HG03520 (cell line): ENCODE results near the gene HSD11B2.

ENCODE experiments used
- ATAC-seq: cut with Tn5 transposase; IDR thresholded peaks from one replicate; pipeline ENCODE4 v1.9.1; 2021; ENCODE audit warnings: mild to moderate bottlenecking, moderate library complexity; ENCODE audit not compliant: unreplicated experiment

Gene HSD11B2

DNA sequence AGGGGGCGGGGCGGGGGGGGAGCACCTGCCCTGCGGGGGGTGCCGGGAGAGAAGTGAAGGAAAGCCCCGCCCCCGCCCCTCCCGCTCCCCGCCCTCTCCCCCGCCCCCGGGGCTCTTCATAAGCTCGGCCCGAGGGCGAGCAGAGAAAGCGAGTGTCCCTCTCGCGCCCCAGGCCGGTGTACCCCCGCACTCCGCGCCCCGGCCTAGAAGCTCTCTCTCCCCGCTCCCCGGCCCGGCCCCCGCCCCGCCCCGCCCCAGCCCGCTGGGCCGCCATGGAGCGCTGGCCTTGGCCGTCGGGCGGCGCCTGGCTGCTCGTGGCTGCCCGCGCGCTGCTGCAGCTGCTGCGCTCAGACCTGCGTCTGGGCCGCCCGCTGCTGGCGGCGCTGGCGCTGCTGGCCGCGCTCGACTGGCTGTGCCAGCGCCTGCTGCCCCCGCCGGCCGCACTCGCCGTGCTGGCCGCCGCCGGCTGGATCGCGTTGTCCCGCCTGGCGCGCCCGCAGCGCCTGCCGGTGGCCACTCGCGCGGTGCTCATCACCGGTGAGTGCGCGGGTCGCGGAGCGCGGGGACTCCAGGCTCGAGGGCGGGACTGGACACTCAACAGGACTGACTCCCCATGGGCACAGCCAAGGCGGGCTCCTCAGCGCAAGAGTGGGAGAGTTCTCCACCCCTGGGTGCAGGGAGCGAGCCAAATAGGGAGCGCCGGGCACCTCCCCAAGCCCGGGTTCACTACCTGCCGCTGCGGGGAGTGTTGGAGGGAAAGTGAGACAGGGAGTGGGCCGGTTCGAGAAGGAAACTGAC is at the start of gene HSD11B2:
TSS of gene HSD11B2 (plus strand) at position 145 of the 798 bp plus-strand sequence. CDS start at position 273, 128 bp downstream.
- ATAC-seq = no peak

DNA sequence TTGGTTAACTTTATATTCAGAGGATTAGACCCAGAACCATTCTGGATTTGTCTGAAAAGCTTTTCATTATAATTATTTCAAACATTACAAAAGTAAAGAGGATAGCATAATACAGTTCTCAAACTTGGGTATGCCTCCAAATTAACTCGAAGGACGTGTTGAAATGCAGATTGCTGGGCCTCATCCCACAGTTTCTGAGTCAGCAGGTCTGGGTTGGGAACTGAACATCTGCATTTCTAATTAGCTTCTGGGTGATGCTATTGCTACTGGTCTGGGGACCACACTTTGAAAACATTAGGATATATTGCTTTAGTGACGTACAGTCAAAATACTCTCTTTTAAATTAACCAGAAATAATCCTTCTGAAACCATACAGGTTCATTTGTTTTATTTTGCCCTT is 47.6 kb upstream of the HSD11B2 start:
- no peak for ATAC-seq

DNA sequence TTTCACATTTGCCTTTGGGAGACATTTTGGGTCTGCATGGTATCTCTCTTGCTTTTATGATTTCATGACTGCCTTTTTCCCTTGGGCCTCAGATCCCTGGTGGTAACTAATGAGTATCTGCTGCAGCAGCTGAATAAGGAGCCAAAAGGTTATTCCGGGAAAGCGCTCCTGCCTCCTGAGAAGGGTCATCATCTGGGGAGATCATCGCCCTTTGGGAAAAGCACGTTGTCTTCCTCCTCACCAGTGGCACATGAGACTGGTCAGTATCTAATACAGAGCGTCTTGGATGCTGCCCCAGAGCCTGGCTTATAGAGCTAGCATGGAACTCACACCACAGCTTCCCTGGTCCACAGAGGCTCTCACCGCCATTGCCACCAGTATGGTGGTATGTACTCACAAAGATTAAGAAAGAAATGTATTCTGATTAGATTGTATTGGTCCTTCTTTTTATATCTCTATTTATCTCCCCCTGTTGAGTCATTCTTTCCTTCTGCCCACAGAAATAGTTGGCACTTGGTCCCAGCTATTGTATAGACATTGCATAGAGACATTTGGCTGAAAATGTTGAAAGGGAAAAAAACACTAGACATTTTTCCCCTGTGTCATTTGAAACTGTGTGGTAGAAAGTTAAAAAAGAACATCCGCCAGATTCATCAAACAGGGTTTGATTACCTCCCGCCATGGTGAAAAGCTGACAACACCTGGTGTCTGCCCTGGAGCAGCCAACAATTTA is 46.0 kb upstream of the HSD11B2 start:
- no peak for ATAC-seq

DNA sequence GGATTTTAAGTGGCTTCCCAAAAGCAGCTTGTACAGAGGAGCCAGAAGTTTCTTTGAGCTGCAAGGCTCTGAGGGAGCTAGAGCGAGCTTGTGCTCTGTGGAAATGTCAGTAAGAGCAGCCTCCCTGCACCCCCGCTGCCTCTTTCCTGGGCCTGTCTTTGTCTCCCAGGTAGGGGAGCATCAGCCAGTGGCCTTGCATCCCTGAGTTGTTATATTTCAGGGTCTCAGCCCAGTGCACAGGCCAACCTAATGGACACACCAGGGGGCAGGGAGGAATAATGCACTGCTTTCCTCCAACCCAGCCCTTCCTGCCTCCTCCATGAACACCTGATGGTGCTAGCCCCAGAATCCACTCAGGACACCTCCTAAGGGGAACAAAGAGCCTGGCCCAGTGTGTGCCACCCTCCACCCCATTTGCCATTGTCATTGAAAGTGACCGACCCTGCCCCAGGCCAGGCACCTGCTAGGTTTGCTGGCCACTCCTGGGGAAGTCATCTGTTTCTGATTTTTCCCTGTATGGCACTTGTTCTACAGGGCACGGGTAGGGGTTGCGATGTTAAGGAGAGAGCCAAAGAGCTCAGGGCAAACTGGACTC is 44.0 kb upstream of the HSD11B2 start:
- no peak for ATAC-seq

DNA sequence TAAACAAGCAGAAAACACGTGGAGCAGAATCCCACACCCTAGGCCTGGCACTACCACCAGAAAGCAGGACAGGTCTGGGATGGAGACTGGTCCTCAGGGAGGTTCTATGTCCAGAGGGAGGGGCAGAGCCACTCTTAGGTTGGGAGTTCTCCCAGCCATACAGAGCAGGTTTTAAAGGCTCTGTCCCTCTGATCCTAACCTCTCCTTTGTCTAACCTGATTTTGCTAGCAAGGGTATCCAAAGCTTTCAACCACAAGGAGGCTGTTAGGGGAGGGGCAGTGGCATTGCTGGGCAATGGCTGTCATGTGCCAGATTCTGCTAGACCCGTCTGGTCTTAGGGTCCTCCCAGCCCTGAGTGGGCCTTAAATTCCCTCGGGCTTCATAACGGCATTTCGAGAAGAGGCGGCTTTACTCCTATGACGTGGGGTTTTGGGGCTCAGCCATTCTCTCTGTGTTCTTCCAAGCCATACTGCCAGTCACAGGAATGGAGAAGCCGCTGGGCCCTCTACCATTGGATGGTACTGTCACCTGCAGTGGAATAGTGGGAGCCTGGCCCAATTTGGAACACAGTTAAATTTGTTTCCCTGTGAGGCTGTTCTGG is 43.3 kb upstream of the HSD11B2 start:
- ATAC-seq = no peak

DNA sequence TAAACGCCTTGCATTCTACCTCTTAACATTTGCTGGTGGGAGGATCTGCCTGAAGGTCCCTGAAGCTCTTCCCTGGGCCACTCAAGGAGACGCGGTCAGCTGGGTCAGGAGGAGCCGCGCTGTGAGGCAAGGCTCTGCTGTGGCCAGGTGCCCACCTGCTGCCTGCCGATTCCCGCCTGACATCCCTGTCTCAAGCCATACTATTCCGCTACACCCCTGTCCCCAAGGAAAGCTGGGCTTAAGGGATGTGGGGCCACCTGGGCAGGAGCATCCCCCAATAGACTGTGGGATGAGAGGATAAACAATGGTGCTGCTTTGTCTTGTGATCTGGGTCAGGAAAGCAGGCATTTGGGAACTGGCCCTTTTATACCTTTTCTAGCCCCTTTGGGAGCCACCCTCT is 42.7 kb upstream of the HSD11B2 start:
- no peak for ATAC-seq

DNA sequence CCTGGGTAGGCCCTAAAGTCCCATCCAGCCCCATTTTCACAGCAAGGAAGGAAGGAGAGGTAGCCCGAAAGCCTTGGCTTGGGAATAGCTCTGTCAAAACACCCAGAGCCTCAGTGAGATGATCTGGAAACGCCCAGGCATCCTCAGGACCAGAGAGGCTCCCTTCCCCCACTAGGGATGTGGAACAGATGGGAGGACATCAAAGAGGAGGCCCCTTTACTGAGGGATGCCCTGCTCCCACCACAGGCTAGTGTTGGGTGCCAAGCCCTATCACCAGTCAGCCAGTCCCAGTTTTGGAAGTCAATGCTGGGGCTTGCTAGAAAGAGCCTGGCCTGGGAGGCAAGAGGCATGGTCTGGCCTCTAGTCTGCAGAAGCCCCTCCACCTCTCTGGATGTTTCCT is 42.3 kb upstream of the HSD11B2 start:
- ATAC-seq = no peak

DNA sequence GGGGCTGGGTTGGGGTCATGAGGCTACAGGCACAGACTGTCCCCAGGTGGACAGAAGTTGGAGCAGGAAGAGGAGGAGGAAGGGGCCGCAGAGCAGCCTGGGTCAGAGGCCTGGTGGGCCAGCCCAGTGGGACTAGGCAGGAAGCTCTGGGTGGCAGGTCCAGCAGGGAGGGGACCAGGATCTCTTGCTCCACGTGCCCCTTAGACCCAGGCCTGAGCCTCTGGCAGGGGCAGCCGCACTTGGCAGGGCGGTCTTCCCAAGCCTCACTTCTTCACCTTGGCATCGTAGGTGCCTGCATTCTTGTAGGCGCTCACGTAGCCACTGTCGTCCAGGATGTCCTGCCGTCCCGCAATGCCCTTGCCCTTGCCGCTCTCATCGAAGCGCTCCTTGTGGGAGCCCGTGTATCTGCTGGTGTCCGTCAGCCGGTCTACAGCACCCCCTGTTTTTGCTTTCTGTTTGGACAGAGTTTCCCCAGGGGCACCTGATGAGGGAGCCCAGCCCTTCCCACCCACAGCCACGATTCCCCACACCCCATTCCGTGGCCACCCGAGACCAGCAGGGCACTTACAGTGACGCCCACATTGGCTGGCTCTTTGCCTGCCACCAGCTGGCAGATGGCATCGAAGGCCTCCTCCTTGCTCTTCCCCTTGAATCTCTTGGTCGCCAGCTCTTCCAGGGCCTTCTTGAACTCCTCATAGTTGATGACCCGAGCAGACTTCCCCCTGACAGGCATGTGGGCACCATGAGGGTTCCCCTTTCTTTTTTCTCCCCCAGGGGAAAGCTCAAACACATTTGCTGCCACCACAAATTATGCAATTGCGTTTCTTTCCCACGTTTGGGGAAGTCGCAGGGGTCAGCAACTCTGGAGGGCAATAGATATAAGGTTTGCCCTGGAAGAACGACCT is 40.8 kb upstream of the HSD11B2 start:
- no peak for ATAC-seq

DNA sequence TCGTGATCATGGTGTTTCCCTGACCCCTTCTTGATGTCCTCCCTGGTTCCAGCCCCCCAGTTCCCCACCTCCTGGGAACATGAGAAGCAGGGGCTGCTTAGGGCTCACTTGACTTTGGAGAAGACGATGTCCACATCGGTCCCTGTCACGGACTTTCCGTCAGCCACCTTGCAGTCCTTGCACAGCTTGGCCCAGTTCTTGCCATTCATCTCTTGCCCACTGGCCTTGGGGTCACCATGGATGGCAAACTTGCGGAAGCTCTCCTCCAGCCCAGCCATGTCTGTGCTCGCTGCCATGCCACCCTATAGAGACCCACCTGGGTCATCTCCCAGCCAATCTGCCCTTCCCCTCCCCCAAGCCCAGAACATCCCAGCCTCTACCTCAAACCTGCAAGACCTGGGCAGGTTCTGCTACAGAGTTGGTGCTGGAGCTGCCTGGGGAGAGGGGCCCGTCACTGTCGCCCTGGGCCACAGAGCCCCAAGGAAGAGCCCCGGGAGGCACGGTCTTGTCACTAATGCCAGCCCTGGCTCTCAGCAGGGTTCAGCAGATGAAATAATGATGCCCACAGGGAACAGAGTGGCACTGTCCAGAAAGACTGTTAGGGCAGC is 40.0 kb upstream of the HSD11B2 start:
- no peak for ATAC-seq

DNA sequence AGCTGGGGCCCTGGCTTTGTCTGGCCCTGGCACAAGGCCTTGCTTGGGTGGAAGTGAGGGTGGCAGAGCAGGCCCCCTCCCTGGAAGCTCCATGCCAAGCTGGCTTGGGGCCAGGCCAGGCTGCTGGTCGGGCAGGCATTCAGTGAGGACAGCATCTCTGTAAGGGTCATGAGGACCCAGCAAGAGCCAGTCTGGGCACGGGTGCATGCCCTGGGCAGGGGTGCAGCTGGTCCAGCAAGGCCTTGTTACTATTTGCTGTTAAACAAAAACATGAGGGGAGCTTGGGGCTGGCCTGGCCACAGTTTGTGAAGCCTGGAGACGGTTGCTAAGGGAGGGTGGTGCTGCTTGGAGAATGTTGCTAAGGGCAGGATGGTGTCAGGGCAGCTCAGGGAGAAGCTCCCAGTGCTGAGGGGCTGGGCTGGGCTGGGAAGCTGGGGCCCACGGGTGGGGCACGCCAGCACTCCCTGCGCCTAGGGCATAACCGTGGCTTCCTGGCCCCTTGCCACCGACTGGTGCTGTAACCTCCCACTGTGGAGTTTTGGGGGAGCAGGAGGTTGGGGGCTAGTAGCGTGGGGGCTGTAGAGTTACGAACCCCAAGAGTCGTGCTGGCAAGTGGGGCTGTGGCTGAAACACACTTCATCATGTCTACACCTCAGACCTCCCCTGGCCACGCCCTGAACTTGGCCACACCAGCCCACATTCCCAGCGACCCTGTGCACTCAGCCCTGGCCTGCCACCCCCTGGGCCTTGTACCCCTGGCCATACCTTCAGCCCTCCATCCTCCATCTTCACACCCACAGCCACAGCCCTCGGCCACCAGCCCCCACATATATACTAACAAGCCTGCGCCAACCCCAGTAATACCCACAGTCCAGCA is 39.3 kb upstream of the HSD11B2 start:
- no peak for ATAC-seq

DNA sequence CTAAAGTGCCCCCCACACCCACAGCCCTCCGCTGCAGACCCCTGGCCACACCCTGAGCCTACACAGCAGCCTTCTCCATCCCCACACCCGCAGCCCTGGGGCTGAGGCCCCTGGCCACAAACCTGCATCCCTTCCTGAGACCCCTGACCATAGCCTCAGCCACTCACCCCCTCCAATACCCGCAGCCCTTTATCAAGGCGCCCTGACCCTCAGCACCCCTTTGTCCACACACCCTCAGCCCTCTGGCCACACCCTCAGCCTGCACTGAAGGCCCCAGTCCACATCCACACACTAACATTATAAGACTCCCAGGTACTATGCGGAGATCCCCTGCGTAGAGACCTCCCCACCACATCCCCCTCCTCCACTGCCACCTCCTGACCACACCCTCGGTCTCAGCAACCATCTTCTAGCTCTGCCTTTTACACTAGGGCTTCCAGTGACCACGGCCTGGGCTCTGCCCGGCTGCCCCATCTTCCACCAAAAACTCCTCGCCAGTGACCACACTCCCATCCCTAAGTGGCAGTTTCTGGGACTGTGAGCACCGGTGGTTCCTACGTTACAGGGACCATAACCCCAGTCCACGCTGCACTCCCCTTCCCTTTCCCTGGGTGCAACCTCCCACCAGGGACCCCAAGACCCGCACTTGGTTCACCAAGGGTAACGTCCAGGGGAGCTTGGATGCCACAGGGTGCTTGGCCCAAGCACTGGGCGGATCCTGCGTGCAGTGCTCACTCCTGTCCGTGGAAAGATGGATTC is 38.4 kb upstream of the HSD11B2 start:
- ATAC-seq = no peak

DNA sequence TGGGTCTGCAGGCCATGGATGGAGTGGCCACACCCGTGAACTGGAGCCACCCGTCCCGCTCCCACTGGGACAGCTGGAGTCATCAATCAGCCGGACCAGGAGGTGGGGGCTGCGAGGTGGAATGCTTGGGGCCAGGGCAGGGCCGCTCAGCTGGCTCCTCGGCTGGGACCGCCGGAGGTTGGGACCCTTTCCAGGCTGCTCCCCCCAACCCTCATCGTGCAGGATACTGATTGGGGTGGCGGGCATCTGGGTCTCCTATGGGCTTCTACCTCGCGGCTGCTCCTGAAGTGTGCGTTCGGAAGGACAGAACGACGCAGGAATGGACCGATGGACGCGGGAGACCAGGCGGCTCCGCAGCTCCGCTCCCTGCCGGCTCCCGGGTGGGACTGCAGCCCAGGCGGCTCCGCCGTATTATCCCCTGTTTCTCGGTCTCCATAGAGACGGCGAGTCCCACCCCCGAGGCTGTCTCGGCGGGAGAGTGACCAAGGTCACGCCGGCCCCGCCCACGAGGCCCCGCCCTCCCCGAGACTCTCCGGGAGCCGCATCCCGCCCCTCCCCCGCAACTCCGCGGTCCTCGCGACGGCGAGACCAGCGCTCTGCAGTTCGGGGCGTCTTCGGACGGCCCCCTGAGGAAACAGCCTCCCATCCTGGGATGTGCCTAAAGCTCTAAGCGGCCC is 37.7 kb upstream of the HSD11B2 start, which contains the start of gene TPPP3:
TSS of gene TPPP3 (minus strand) at position 388 of the 677 bp plus-strand sequence. CDS start 2,387 bp downstream, outside the sequence.
- ATAC-seq = no peak

DNA sequence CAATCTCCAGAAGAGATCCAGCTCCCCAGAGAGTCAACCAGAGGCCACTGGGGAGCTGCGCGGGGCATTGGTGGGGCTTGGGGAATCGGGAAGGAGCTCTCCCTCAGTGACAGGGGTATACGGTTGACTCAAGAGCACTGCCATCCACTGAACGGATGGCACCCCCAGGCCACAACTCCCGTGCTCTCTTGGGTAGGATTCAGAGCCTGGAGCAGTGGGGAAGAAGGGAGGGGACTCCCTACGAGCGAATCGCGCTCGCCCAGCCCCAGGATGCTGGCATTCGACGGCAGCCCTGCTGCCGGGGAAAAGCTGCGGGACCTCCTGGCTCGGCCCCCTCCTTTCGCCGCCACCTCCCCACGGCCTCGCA is 37.1 kb upstream of the HSD11B2 start:
- no peak for ATAC-seq

DNA sequence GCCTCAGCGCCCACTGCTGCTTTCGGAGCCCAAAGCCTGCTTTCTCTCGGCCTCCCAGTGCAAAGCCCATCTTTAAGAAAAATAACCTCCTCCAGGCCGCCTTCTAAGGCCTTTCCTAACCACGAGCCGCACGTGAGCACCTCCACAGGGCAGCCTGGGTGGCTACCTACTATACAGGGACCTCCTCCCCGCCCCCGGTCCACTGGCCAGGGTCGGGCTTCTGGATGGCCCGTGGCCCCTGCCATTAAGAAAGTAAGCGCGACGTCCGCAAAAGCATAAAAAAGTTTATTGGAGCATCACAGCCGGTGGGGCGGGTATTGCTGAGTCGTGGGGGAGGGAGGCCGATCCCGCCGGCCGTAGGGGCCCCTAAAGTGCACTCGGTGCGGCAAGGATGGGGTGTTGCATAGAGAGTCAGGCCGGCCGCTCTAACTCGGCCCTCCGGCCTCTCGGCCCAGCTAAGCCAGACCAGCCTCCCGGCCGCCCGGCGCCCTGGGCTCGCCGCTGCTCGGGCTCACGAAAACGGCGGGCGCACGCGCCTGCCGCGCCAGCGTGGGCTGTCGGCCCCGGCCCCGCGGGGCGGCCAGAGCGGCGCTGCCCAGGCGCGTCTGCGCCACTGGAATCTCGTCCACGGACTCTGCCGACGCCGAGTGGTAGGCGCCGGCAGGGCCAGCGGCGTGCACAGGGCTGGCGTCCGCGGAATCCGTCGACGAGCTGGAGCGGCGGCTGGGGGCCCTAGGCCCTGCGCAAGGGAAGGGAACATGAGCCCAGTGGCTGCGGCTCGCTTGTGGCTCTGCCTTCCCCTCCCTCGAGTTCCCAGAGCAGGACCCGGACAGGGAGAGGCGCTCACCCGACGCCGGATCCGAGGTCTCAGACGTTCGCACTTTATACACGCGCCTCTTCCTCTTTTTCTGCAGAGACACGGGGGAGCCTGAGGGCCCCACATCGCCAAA is 36.5 kb upstream of the HSD11B2 start:
- no peak for ATAC-seq

DNA sequence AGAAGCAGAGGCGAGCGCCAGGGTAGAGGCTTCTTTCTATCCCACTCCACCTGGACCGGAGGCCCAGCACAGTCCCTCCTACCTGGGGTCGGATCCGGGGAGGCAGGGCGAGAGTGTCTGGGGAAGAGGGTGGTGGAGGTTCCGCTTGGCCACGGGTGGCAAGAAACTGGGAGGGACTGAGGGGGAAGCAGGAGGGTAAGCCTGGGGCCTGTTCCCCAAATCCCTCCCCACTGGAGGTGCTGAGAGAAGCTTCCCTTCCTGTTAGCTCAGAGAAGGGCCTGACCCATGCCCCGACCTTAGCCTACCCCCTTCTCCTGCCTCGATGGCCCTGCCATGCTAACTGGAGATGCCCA is 35.8 kb upstream of the HSD11B2 start:
- ATAC-seq = no peak

DNA sequence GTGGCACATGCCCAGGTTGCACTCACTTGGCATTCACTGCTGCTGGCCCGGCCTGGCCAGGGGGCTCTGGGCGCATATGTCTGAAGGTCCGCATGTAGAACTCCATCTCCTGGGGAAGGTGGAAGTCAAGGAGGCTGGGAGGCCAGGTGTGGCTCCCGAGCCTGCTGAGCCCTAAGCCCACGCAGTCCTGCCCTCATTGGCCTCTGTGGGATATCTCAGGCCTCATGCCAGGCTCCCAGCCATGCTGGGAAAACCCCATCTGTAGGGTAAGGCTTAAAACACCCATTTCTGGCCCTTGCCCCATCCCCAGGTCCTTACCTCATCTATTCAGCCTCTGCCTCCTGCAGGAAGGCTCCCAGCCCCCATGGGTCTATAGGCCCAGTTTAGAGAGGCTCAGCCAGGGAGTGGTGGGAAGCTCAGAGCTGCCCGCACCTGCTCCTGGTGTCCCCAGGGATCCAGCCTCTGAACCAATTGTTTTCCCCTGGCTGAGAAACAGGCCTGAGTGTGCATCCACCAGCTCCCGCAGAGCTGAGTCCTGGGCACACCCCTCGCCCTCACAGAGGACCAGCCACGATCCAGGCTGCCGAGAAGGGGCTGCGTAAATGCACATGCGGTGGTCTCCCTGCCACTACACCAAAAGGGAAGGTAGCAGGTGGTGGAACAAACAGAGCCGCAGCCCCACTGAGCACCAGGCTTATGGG is 35.3 kb upstream of the HSD11B2 start:
- no peak for ATAC-seq
